Activated CD4-positive, alpha-beta T cell treated with anti-CD3 and anti-CD28 coated beads for 4 hours (primary cell): ENCODE measurements around the gene BLVRB.
"Not testable (repeated sequence)": the region's sequence is repeated elsewhere in the genome, so short reads cannot be mapped to it uniquely, and the experiment has no call there.

Source experiments
- DNase-seq, 2 donors: peaks; one replicate each; pipeline ENCODE4 v3.0.0-alpha.2; 2020

BLVRB gene

DNA sequence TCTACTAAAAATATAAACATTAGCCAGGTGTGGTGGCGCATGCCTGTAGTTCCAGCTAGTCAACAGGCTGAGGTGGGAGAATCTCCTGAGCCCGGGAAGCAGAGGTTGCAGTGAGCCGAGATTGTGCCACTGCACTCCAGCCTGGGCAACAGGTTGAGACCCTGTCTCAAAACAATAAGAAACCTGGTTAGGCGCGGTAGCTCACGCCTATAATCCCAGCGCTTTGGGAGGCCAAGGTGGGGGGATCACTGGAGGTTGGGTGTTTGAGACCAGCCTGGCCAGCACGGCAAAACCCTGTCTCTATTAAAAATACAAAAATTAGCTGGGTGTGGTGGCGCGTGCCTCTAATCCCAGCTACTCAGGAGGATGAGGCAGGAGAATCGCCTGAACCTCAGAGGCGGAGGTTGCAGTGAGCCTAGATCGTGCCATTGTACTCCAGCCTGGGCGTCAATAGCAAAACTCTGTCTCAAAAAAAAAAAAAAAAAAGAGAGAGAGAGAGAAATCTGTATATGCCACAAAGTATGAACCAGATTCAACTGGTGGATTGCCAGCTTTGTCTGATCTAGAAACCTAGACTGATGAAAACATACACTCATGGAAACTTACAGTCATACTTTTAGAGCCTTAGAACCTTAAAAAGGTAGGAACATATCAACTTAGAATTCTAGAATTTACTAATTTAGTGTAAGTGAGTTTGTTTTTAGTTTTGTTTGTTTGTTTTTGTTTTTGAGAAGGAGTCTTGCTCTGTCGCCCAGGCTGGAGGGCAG, 10.5 kb upstream of the BLVRB start:
- DNase-seq = not testable (repeated sequence)

GRCh38 chr19:40474737-40475136, 9.2 kb upstream of the BLVRB start:
- DNase-seq = no peak

GRCh38 chr19:40472516-40472915, 7.0 kb upstream of the BLVRB start:
- no peak for DNase-seq

DNA sequence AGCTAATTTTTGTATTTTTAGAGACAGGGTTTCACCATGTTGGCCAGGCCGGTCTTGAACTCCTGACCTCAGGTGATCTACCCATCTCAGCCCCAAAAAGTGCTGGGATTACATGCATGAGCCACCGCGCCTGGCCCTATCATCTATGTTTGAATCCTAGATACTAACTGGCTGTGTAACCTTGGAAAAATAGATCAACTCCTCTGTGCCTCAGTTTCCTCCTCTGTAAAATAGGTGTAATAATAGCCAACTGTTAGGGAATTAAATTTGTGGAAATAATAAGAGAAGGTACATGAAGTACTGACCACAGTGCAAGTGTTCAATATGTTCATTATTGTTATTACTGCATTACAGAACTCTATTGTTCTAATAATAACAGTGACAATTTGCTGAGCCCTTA, 5.6 kb upstream of the BLVRB start:
- no peak for DNase-seq

GRCh38 chr19:40469011-40469410, 3.5 kb upstream of the BLVRB start:
- DNase-seq = no peak

DNA sequence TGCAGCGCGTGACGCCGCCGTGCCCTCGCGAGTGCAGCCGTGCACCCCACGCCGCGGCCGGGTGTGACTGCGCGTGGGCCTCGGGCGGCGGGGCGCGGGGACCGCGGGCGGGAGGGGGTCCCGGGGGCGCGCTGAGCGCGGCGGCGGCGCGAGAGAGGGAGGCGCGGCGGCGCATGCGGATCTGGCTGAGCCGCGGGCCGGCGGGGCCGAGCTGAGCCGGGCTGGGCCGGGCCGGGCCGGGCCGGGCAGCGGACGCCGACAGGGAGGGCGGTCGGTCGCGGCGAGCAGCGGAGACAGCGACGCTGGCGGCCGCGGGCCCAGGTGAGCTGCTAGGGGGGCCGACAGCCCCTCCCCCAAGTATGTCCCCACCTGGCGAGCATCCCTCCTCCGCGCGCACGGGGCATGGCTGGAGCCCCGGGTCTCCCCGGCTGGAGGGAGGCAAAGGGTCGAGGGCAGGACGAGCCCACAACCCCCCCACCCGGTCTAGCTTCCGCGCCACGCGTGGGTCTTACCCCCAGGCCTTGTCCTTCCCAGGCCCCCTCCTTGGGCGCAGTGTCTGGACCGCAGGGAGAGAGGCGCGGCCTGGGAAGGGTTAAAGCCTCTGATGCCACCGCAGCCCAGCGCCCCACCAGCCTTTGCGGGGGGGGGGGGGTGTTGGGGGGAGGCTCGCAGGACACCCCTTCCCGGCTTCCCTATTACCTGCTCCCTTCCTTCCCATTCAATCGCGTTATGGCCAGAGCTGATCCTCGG, 1.6 kb upstream of the BLVRB start, which contains the start of gene SPTBN4:
SPTBN4 (plus strand) TSS at position 17 of the 750 bp plus-strand sequence. CDS start 5,621 bp downstream, outside the sequence.
- peak in 1 of 2 donors; percentile 7 for DNase-seq

DNA sequence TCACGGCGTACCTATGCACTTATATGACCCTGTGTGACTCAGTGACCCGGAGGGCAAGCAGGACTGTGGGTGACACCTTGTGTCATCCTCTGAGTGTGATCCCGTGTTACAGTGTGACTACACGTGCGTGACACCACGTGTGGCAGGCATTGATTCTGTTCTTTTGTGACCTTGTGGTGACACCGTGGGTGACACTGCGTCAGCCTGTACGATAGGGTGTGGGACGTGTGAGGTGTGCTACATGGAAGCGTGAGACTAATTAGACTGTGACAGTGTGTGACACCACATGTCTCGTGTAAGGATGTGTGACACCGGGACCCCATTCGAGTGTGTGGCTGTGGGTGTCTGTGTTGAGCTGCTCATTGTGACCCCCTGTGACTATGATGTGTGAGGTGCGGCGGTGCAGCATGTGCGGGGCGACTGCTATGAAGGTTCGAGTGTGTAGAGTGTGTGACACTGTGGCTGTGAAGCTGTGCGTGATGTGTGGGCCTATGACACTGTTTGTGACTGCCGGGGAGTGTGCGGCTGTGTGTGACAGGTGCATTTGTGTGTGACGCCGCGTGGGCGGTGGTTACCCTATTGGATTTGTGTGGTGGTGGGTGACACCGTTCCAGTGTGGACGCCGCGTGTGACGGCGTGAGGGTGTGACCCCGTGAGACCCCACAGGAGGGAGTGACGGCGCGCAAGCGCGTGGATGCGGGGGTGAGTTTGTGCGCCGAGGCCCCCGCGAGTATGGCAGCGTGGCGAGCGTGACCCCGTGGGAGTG, 857 bp upstream of the BLVRB start:
- peak; percentile 75 to 82 for DNase-seq

- DNase-seq = no peak
These were observed 454 bp downstream of the BLVRB start for GRCh38 chr19:40465025-40465556.

DNA sequence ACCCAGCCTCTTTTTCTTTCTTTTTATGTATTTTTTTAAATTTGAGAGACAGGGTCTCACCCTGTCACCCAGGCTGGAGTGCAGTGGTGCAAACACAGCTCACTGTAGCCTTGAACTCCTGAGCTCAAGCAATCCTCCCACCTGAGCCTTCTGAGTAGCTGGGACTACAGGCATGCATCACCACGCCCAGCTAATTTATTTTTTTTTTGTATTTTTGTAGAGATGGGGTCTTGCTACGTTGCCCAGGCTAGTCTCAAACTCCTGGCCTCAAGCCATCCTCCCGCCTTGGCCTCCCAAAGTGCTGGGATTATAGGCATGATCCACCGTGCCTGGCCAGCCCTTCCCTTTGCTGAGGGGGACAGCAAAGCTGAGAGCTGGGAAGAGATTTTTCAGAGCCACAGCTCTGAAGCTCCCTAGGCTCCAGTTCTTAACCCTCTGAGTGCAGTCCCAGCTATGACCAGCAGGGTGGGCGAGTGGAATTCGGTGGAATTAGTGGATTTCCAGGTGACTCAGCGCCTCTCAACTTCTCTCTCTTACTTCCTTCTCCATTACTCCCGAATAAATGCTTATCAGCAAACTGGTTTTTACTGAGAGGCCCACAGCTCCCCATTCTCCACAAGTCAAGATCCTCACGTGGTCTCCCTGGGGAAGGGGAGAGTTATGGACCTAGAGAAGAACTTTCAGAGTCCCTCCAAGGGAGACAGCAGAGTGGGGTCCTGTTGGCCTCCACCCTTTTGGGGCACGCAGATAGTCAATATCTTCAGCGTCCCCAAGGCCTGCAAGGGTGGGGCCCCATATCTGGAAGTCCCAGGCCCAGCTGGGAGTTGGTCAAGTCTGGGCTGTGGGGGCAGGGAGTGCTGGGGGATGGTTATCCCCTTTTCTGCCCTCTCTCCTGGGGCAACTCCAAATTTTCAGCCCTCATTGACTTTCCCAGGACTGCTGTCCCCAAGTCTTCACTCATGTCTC, 1.2 kb downstream of the BLVRB start:
- peak; percentile 69 to 85 for DNase-seq

GRCh38 chr19:40463587-40464037, 1.9 kb downstream of the BLVRB start:
- DNase-seq = not testable (repeated sequence)

DNA sequence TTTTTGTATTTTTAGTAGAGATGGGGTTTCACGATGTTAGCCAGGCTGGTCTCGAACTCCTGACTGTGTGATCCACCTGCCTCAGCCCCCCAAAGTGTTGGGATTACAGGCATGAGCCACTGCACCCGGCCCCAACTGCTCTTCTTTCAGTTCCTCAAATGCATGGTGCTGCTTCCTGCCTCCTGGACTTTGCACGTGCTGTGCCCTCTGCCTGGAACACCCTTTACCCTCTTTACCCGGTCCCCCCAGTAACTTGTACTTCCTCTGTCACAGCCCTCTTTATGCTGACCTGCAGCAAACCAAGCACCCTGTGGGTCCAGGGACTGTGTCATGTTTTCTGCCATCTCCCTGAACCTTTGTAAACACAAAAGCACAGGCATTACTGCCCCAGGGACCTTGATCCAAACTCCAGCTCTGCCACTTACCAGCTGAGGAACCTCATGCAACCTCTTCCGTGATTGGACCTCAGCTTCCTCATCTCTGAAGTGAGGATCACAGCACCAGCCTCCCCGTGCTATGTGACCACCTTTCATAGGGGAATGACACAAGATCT, 3.8 kb downstream of the BLVRB start:
- no peak for DNase-seq

GRCh38 chr19:40460185-40460584, 5.4 kb downstream of the BLVRB start:
- no peak for DNase-seq

DNA sequence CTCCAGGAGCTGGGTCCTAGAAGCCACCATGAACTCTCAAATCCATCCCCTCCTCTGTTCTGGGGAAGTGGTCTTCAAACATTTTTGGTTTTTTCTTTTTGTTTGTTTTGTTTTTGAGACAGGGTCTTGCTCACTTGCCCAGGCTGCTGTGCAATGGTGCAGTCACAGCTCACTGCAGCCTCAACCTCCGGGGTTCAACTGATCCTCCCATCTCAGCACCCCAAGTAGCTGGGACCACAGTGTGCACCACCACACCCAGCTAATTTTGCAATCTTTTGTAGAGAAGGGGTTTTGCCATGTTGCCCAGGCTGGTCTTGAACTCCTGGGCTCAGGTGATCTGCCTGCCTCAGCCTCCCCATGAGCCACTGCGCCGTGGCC, 7.0 kb downstream of the BLVRB start:
- DNase-seq = no peak

GRCh38 chr19:40457953-40458596, 7.5 kb downstream of the BLVRB start:
- DNase-seq = no peak

DNA sequence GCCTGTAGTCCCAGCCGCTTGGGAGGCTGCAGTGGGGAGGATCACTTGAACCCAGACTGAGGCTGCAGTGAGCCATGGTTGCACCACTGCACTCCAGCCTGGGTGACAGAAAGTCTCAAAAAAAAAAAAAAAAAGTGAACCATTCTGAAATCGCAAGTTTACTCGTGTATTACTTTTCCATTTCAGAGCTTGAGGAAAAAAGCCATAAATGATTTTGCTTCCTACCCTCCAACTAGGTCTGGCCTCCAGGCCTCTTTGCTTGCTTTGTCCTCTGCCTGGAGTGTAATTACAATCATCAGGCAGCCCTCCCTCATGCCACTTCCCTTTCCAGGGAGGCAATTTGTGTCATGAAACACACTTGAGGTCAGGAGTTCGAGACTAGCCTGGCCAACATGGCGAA, 8.5 kb downstream of the BLVRB start:
- DNase-seq = no peak

- not testable (repeated sequence) for DNase-seq
These were observed 11.6 kb downstream of the BLVRB start for GRCh38 chr19:40453943-40454342.

DNA sequence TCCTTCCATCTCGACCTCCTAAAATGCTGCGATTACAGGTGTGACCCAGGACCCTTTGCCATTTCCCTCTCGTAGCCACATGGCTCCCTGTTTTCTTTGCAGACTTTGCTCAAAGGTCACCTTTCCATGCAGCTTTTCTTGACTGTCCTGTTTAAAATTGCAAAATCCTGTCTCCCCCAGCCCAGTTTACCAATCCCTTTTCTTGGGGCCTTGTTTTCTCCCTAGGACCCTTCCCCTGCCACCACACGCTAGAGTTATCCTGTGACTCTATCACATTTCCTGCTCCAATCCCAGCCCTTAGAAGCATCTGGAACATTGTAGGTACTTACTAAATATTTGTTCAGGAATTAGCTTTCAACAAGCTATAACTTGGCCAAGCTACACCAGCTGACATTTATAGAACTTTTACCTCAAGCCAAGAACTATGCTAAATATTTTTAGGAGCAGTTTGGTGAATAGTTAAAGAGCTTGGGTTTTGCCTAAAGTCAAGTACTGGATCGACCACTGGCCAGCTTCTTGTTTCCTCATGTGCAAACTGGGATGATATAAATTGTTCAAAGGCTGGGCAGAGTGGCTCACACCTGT, 12.3 kb downstream of the BLVRB start:
- no peak for DNase-seq

DNA sequence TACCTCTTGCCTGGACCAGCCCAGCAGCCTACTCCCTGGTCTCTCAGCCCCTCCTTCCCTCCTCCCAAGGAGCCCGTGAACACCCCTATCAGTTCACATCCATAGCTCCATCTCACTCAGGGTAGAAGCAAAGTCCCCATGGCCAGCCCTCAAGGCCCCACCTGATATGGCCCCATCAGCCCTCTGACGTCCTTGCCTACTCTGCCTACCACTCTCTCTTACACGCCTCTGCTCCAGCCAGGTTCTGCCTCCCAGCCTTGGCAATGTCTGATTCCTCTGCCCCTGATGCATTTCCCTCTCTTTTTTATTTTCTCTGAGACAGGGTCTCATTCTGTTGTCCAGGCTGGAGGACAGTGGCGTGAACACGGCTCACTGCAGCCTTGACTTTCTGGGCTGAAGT, 13.5 kb downstream of the BLVRB start:
- DNase-seq = no peak

DNA sequence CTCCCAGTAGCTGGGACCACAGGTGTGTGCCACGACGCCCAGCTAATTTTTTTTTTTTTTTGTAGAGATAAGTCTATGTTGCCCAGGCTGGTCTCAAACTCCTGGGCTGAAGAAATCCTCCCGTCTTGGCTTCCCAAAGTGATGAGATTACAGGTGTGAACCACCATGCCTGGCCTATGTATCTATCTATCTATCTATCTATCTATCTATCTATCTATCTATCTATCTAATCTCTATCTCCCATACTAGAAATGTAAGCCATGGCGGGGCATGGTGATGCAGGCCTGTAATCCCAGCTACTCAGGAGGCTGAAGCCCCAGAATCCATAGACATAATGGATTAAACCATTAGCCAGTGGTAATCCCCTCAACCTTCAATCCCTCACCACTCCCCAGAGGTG, 14.9 kb downstream of the BLVRB start:
- no peak for DNase-seq

- DNase-seq = no peak
These were observed 16.0 kb downstream of the BLVRB start for GRCh38 chr19:40449506-40449905.
